K562 (cell line): ENCODE measurements around the gene IFI6. TPM values are rescaled to one million over a fixed set of nuclear protein-coding genes. Genes with fewer than 3 reads are reported as not detected.

Experiments
- ATAC-seq: fragments of 200-7000 bp; cut with Tn5 transposase; 3 replicates; pipeline ENCODE4 v1.9.1; 2020; ENCODE audit warnings: moderate library complexity
- BruUV-seq: library from RNA; stranded (reverse); fragments of 400-500 nt; replicated peaks from 2 replicates; lab custom pipeline; 2021; lab: Mats Ljungman, UMichigan
- CTCF ChIA-PET: fragments of 300-600 bp; formaldehyde crosslinking; extraction: SDS; loops from one replicate; lab custom pipeline; 2021; ENCODE audit warnings: low intra/inter-chr PET ratio; lab: Yijun Ruan, JAX
- POLR2A ChIA-PET: fragments of 300-600, 350-650 bp; sonication (Branson Sonifier 250); formaldehyde crosslinking; extraction: SDS; loops from one replicate; lab custom pipeline; 2021; ENCODE audit warnings: antibody characterized with exemption, inconsistent platforms; lab: Yijun Ruan, JAX
- DNase-seq, 4 experiments: peaks; one replicate each; pipeline versions ENCODE4 v3.0.0 to v3.0.0-alpha.2; 2011 to 2018; ENCODE audit warnings: low spot score in 3 of 4, mixed read lengths in 3 of 4; ENCODE audit errors: extremely low read depth in 1 of 4
- FAIRE-seq: peaks from 2 replicates; lab custom pipeline; 2011; peaks lifted over from hg19 to GRCh38; lab: Jason Lieb, UNC
- H2AFZ ChIP-seq: 2 replicates; pipeline ENCODE4 v1.6.0; 2011; ENCODE audit warnings: low read depth, low read length, control low read depth, inconsistent platforms
- H3K27ac ChIP-seq: fragments of 200-600 bp; 3 replicates; pipeline ENCODE4 v1.8.0; 2011; ENCODE audit warnings: low read depth, mild to moderate bottlenecking, control low read depth, inconsistent platforms, low read length, moderate library complexity, mixed read lengths; ENCODE audit errors: extremely low read depth
- H3K27me3 ChIP-seq, 2 experiments: fragments of 300-600 bp in 1 of 2; 2 replicates in 1 of 2; 3 replicates in 1 of 2; pipeline versions ENCODE4 v1.6.0 to v1.8.0; 2011; ENCODE audit warnings: inconsistent platforms in 2 of 2, low read length in 2 of 2, mild to moderate bottlenecking in 1 of 2, mixed read lengths in 1 of 2, moderate library complexity in 1 of 2; ENCODE audit not compliant: control insufficient read depth in 2 of 2, insufficient read depth in 2 of 2
- H3K36me3 ChIP-seq: fragments of 300-600 bp; 3 replicates; pipeline ENCODE4 v1.8.0; 2011; ENCODE audit warnings: mild to moderate bottlenecking, low read length, inconsistent platforms; ENCODE audit not compliant: control insufficient read depth, insufficient read depth
- H3K4me1 ChIP-seq, 2 experiments: fragments of 200-600 bp in 1 of 2; replicated peaks in 1 of 2; 2 replicates in 1 of 2; 3 replicates in 1 of 2; pipeline versions ENCODE4 v1.5.1 to v1.8.0; 2011; ENCODE audit warnings: inconsistent platforms in 2 of 2, low read length in 2 of 2, mild to moderate bottlenecking in 1 of 2, mixed read lengths in 1 of 2, moderate library complexity in 1 of 2; ENCODE audit not compliant: control insufficient read depth in 2 of 2, insufficient read depth in 2 of 2
- H3K4me2 ChIP-seq: 2 replicates; pipeline ENCODE4 v1.6.1; 2011; ENCODE audit warnings: low read length, control low read depth, inconsistent platforms, mixed read lengths; ENCODE audit not compliant: insufficient read depth
- H3K4me3 ChIP-seq: fragments of 200-600 bp; sonication (generic), shearing (Covaris generic); 2 replicates; pipeline ENCODE4 v1.5.1; 2016; ENCODE audit warnings: control low read depth, inconsistent platforms
- H3K79me2 ChIP-seq: fragments of 200-600 bp; 3 replicates; pipeline ENCODE4 v1.8.0; 2011; ENCODE audit warnings: low read length, inconsistent platforms; ENCODE audit not compliant: control insufficient read depth, insufficient read depth
- H3K9ac ChIP-seq, 2 experiments: 2 replicates each; pipeline versions ENCODE4 v1.6.0 to v1.6.1; 2011; ENCODE audit warnings: low read depth in 2 of 2, low read length in 2 of 2, control low read depth in 1 of 2, inconsistent platforms in 1 of 2, mild to moderate bottlenecking in 1 of 2, mixed read lengths in 1 of 2; ENCODE audit not compliant: insufficient read depth in 1 of 2
- H3K9me1 ChIP-seq: one replicate; pipeline ENCODE4 v1.6.0; 2011; ENCODE audit warnings: inconsistent platforms, mild to moderate bottlenecking, low read length, moderate library complexity; ENCODE audit not compliant: control insufficient read depth, insufficient read depth
- H3K9me3 ChIP-seq: replicated peaks from 2 replicates; pipeline ENCODE4 v1.5.1; 2011; ENCODE audit warnings: low read depth, low read length, inconsistent platforms; ENCODE audit not compliant: control insufficient read depth, insufficient read depth
- H4K20me1 ChIP-seq: replicated peaks from 2 replicates; pipeline ENCODE4 v1.6.1; 2011; ENCODE audit warnings: low read length, inconsistent platforms, mixed read lengths; ENCODE audit not compliant: control insufficient read depth, insufficient read depth
- BCLAF1 ChIP-seq, 2 experiments: fragments of 450-650 bp in 1 of 2; IDR thresholded peaks; 2 replicates each; pipeline ENCODE4 v1.6.1; 2011 to 2017; ENCODE audit warnings: low read depth in 2 of 2, antibody characterized with exemption in 1 of 2, borderline replicate concordance in 1 of 2, low read length in 1 of 2, mild to moderate bottlenecking in 1 of 2, mixed read lengths in 1 of 2; ENCODE audit not compliant: control insufficient read depth in 1 of 2
- CEBPG ChIP-seq, 3 experiments: fragments of 200-800 bp in 1 of 3; sonication (Bioruptor generic) in 1 of 3; sonication (generic) in 1 of 3; formaldehyde crosslinking in 1 of 3; IDR thresholded peaks in 2 of 3; conservative IDR thresholded peaks in 1 of 3; 2 replicates each; pipeline versions ENCODE4 v1.6.1 to v1.8.0; 2016 to 2022; ENCODE audit warnings: missing compliant biosample characterization in 2 of 3, missing genetic modification characterization in 2 of 3, mild to moderate bottlenecking in 1 of 3, missing genetic modification reagents in 1 of 3
- MXD1 ChIP-seq: fragments of 250-450 bp; sonication (Bioruptor Pico); IDR thresholded peaks from 2 replicates; pipeline ENCODE4 v1.8.0; 2021; ENCODE audit warnings: borderline replicate concordance, mild to moderate bottlenecking, moderate library complexity; ENCODE audit not compliant: poor library complexity, severe bottlenecking
- REST ChIP-seq, 2 experiments: fragments of 450-650 bp; formaldehyde crosslinking in 1 of 2; IDR thresholded peaks; 2 replicates each; pipeline versions ENCODE4 v1.4.0 to v1.6.1; 2014 to 2020; ENCODE audit warnings: mild to moderate bottlenecking in 2 of 2, borderline replicate concordance in 1 of 2, low read depth in 1 of 2
- RHOXF2B ChIP-seq: fragments of 250-450 bp; sonication (Bioruptor Pico); conservative IDR thresholded peaks from 2 replicates; pipeline ENCODE4 v1.5.1; 2021
- WHSC1 ChIP-seq: IDR thresholded peaks from one replicate; pipeline ENCODE4 v1.6.1; 2012; ENCODE audit warnings: low read length, control low read depth, inconsistent platforms
- WGBS: fragments of 100-300 bp; shearing (Covaris generic); methylation state at CpG from one replicate; pipeline ENCODE4 v1.1.6; 2016; ENCODE audit warnings: low coverage, mixed read lengths; ENCODE audit not compliant: insufficient coverage; ENCODE audit errors: missing lambda C conversion rate; 5-methylcytosine and 5-hydroxymethylcytosine counted together
- in situ Hi-C: fragments of 300-500 bp; cut with MboI; formaldehyde crosslinking; loops from 4 replicates; pipeline ENCODE4 v1.15.0; 2018; ENCODE audit warnings: inconsistent platforms, mixed read lengths
- intact Hi-C: fragments of 100-400 bp; cut with micrococcal nuclease; formaldehyde crosslinking; loops from 2 replicates; pipeline ENCODE4 v1.14.2; 2022
- polyA plus RNA-seq, 8 experiments: library from polyadenylated mRNA; depleted of rRNA in 4 of 8; stranded (reverse) in 5 of 8; unstranded in 3 of 8; fragments of >200 nt; fragmentation: Nextera tagmentation in 2 of 8; fragmentation: Illumina TruSeq in 1 of 8; extraction: Ambion mirVana in 2 of 8; extraction: Trizol in 1 of 8; gene quantifications; 2 replicates each; pipeline versions ENCODE4 v1.2.1 to v1.2.3, GENCODE V29; 2011 to 2014; ENCODE audit warnings: inconsistent platforms in 1 of 8, missing spikeins in 1 of 8
- total RNA-seq, 7 experiments: library from RNA; depleted of rRNA in 6 of 7; stranded (reverse); fragments of >200 nt in 6 of 7; fragmentation: Illumina TruSeq in 2 of 7; extraction: Trizol in 2 of 7; gene quantifications; 2 replicates each; pipeline versions ENCODE4 v1.2.1 to v1.2.3, GENCODE V29; 2011 to 2021; ENCODE audit warnings: low replicate concordance in 1 of 7

The IFI6 gene
- total and polyA plus RNA-seq, 9 of the 15 experiments (the other 6 are each of a cell fraction or from before 2014, with no cell fraction given): 0.17 to 4.5 (median 2.2) TPM

- Histone ChIP-seq H3K4me1 (peaks cover 19 to 25% of the 10 kb centered on the region in 2 experiments), H2AFZ (no peak overlapping the region), H4K20me1 (0 out of 2 replicates have a peak, but pooled peaks cover 5% of the 10 kb centered on the region), H3K4me3 (no peak overlapping the region), H3K9ac (no peak overlapping the region), H3K27ac (no peak overlapping the region), H3K4me2 (no peak overlapping the region), H3K79me2 (no peaks in the 10 kb centered on the region), H3K9me3 (no peaks in the 10 kb centered on the region), H3K36me3 (no peaks in the 10 kb centered on the region), H3K9me1 (no peaks in the 10 kb centered on the region), H3K27me3 (peaks cover 0 to 17% of the 10 kb centered on the region in 2 experiments; a peak in 3 of 5 replicates)
- CTCF ChIA-PET: interaction anchor here (1.6 kb wide), 1 partner anchor 46 kb away, joined by 11 read pairs; no protein-coding TSS in a partner anchor
- ATAC-seq (peak; percentile 50), DNase-seq (peak in 1 of 4 experiments; percentile 37), FAIRE-seq (no peak)
- intact Hi-C loops (no loop called here), in situ Hi-C loops (loop anchor here (25.0 kb wide), 1 partner anchor 504 kb away; no protein-coding TSS in a partner anchor)
- BruUV-seq: no TSS peak
- WGBS: 58% methylated on average over 2 of the region's 2 CpGs
- POLR2A ChIA-PET: interaction anchor here (0.7 to 2.5 kb wide), 5 partner anchors 9 to 250 kb away, joined by 3 to 6 read pairs (median 4); partner anchors contain the start of genes AHDC1 and MAP3K6
- TF ChIP-seq RHOXF2B (no peak), MXD1 (no peak), WHSC1 (no peak), CEBPG (CRISPR knock-in tag; IDR thresholded peaks at IDR 0.05) (0 out of 2 replicates have a peak, but pooled peaks have one; percentile 12), CEBPG (tag; conservative IDR thresholded peaks at IDR 0.05 in 1 of 2, IDR thresholded peaks at IDR 0.05 in 1 of 2) (no peak), REST (IDR thresholded peaks at IDR 0.05; ENCODE audit: borderline replicate concordance) (peak; percentile 4; the same call in 1 of the 2 replicates), REST (CRISPR knock-in tag; IDR thresholded peaks at IDR 0.05; ENCODE audit: low read depth) (no peak), BCLAF1 (IDR thresholded peaks at IDR 0.05; ENCODE audit: borderline replicate concordance in 1 of 2, control insufficient read depth in 1 of 2, low read depth in 2 of 2, low read length in 1 of 2) (no peak)
Observed at GRCh38 chr1:27616441-27616840, 55.6 kb downstream of the IFI6 start.
